NOMO-1 treated with dmso at 0.1 percent for 144 hours (cell line): ENCODE data around the gene NUDT4.
"Not testable (repeated sequence)": the region's sequence is repeated elsewhere in the genome, so short reads cannot be mapped to it uniquely, and the experiment has no call there.

Experiments used
- DNase-seq: peaks from one replicate; lab custom pipeline; 2025; ENCODE audit not compliant: unreplicated experiment; lab: John Stamatoyannopoulos, UW

Gene NUDT4

DNA sequence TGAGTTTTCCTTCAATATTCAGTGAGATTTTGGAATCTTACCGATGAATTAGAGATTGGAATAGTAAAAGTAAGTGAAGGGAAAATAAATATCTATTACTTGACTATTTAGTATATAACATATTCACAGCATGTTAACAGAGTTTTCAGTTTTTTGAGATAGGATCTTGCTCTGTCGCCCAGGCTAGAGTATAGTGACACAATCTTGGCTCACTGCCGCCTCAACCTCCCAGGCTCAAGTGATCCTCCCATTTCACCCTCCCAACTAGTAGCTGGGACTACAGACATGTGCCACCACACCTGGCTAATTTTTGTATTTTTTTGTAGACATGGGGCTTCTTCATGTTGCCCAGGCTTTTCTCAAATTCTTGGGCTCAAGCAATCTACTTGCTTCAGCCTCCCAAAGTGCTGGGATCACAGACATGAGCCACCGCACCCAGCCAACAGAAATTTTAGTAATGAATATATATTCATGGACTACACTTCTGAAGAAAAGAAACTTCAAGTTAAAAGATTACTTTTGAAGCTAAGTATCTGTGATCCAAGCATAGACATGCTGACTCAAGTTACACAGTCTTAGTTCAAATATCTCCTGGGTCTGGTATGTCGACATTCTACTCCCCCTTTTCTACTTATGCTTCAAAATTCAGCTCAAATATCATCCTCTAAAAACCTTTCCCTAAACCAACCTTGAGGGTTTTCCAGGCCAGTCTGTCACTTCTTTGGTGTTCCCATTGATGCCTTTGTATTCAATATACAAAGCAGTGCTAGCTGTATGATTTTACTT, 50.2 kb downstream of the NUDT4 start:
- no peak for DNase-seq

DNA sequence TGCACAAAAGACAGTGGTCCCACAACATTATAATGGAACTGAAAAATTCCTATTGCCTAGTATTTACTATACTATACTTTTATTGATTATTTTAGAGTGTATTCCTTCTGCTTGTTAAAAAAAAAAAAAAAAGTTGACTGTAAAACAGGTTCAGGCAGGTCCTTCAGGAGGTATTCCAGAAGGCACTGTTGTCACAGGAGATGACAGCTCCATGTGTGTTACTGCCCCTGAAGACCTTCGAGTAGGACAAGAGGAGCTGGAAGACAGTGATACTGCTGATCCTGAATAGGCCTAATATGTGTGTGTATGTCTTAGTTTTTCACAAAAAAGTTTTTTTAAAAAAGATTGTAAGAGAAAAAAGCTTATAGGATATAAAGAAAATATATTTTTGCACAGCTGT, 51.7 kb downstream of the NUDT4 start:
- no peak for DNase-seq

DNA sequence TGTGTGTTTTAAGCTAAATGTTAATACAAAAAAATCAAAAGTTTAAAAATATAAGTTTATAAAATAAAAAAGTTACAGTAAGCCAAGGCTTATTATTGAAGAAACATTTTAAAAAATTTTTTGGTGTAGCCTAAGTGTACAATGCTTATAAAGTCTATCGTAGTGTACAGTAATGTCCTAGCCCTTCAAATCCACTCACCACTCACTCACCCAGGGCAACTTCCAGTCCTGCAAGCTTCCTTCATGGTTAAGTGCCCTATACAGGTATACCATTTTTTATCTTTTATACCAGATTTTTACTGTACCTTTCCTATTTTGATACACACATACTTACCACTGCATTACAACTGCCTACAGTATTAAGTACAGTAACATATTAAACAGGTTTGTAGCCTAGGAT, 52.1 kb downstream of the NUDT4 start:
- no peak for DNase-seq

DNA sequence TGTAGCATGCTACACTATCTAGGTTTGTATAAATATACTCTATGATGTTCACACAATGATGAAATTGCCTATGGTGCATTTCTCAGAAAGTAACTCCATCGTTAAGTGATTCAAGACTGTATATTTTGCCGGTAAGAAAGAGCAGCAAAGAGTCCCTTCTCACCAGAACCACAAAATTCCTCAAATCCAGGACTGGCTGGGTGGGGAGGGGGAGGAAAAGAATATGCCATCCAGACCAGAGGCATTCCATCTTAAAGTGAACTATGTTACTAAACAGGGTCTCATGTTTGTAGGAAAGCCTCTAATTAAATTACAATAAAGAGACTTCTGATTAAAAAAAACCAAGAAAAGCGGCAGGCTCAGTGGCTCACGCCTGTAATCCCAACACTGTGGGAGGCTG, 52.6 kb downstream of the NUDT4 start:
- DNase-seq: no peak

DNA sequence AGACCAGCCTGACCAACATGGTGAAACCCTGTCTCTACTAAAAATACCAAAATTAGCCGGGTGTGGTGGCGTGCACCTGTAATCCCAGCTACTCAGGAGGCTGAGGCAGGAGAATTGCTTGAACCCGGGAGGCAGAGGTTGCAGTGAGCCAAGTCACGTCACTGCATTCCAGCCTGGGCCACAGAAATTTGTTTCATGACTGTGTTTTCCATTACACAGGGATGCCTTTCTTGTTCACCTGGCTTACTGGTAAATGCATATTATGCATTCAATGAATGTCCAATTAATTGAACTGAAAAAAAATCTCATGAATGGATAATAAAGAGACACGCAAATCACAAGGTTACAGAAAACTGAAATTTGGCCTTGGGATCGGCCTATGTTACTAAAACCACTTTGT, 54.3 kb downstream of the NUDT4 start:
- DNase-seq: not testable (repeated sequence)

- DNase-seq: no peak
Observed at GRCh38 chr12:93434256-93434865, 56.6 kb downstream of the NUDT4 start.

- DNase-seq: no peak
Observed at GRCh38 chr12:93438266-93439050, 60.7 kb downstream of the NUDT4 start.

DNA sequence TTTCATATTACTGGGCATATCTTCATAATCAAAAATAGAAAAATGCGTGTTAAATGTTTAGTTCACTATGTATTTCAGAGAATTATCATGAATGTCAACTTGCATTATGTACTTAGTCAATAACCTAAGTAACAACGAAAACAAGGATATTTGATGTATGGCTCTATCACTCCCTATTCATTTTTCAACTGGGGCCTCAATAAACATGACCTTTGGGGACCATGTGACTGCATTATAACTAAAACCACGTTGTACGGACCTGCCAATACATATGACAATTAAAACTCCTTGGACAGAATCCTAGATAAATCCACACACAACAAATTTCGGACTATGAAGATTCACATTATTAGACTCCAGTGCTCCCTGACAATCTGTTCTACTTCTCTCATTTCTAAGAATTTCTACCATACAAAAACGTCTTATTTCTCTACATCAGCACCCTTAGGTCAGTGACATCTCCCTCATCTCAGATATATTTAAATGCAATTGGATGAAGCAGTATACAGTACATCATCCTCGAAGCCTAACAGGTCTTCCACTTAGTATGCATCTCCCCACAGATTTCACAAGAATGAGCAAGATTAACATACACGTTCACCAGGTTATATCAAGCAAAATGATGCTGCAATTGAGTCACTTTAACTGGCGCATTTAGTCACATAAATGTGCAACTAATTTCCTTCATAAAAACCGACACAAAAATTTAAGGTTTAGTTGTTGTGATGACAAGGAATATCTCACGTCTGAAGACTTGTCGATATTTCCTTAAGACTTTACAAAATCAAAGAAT, 62.5 kb downstream of the NUDT4 start:
- DNase-seq: no peak

DNA sequence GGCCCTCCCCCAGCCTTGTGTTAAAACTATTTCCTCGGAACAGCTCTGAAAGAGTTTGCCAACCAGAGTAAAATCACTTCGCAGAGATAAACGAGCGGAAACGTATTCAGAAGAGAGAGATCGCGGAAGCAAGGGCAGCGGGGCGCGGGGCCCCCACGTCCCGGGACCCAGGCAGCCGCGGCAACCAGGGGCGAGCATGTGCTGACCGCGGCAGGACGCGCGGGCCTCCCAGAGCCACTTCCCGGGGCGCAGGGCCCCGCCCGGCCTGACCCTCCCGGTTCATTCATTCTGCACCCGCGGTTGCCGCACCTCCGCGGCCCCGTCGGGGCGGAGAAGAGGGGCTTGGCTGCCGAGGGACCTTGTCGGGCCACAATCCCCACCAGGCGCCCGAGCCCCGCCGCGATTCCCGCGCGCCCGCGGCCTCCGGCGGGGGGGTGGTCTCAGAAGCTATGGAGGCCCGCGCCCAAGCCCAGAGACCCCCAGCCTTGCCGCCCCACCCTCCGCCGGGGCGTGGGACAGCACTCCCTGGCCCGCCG, 63.4 kb downstream of the NUDT4 start:
- no peak for DNase-seq

DNA sequence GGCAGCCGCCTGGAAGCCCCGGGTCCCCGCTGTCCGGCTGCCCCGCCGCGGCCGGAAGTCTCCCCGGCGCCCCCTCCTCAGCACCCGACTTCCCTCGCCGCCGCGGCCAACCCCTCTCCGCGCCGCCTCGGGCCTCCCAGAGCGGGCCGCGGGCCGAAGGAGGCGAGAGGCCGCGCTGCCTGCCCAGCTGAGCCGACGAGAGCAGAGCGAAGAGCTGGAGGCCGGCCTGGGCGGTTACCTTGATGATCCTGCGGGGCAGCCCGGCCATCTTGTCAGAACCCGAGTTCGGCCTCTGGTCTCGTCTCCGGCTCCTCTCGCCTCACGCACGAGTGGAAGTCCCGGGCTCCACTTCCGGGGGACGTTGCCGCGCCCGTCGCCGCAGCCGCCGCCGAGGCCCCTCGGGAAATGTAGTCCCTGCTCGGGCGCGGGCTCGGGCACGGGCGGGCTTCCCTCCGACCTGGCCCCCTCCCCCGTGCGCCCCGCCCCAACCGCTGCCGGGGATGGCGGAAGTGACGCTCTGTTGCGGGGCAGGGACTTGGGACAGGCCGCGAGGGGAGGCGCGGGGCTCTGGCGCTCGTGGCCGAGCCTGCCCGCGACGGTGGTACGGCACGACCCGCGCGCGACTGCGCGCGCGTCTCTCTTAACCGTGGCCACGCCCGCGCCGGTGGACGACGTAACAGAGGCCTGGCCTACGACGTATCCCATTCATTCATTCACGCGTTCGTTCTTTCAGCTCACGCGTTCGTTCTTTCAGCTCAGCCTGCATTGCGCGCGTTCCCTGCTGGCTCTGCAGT, 64.1 kb downstream of the NUDT4 start, which contains the start of gene UBE2N:
UBE2N (minus strand) TSS at position 331 of the 794 bp plus-strand sequence; CDS start at position 268, 63 bp downstream.
- DNase-seq: peak; percentile 93

- no peak for DNase-seq
Observed at GRCh38 chr12:93442411-93443340, 65.0 kb downstream of the NUDT4 start.

GRCh38 chr12:93443576-93443975, 65.9 kb downstream of the NUDT4 start:
- no peak for DNase-seq

- no peak for DNase-seq
Observed at GRCh38 chr12:93447555-93448290, 70.0 kb downstream of the NUDT4 start.

DNA sequence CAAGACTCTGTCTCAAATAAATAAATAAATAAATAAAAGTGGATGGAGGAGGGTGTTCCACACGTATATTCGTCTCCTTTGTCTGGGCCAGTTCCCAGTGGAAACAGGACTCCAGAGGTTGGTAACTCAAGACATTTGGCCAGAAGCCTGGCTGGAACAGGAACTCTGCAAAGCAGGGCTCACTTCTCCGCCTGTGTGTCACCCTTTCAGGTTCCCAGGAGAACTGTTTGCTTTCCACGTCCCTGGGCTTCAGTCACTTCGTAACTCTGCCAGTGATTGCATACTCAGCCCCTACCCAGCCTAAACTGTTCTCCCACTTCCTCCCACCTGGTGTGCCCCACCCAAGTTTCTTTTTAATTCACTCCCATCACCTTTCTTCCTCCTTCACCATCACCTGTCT, 71.1 kb downstream of the NUDT4 start:
- no peak for DNase-seq

DNA sequence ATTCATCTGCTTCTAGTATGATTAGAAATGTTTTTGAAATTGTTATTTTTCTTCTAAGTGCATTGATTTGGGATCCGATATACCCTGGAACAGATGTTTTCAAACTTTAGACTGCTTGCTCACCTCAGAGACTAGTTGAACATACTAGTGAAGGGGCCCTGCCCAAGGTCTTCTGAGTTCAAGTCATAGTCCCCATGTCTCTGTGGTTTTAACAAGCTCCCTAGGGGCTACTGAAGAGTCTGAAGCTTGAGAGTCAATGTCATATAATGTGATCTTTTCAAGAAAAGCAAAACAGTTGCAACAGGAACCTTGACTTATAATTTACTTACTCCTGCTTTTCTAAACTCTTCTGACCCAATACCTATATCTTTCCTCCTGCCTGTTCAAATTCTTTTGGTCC, 71.6 kb downstream of the NUDT4 start:
- no peak for DNase-seq

- DNase-seq: no peak
Observed at GRCh38 chr12:93451423-93452158, 73.9 kb downstream of the NUDT4 start.

DNA sequence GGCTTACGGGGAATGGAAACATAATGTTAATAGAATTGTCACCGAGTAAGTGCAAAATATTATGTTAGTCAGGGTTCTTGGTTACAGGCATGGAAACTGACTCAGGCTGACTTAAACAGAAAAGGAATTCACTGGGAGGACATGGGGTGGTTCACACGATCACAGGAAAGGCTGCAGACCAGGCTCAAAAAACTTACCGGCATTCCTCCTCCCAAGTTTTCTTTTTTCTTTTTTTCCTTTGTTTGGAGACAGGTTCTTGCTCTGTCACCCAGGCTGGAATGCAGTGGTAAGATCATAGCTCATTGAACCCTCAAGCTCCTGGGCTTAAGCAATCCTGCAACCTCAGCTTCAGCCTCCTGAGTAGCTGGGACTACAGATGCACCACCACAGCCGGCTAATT, 75.9 kb downstream of the NUDT4 start:
- no peak for DNase-seq

DNA sequence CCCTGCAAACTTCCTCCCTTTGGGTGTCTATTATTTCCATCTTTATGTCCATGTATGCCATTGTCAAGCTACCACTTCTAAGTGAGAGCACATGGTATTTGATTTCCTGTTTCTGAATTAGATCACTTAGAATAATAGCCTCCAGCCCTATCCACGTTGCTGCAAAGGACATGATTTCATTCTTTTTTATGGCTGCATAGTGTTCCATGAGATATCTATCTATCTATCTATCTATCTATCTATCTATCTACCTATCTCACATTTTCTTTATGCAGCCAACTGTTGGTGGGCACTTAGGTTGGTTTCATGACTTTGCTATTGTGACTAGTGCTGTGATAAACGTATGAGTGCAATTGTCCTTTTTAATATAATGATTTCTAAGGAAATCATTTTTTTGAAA, 78.4 kb downstream of the NUDT4 start:
- DNase-seq: no peak
